Measurements from ENCODE around the gene UTS2B. TPM values are rescaled to one million over a fixed set of nuclear protein-coding genes. Genes with fewer than 3 reads are reported as not detected.

UTS2B gene
- total and polyA plus RNA-seq, 2 of the 4 experiments (the other 2 are of a cell fraction), result 0.72 to 0.79 TPM

GRCh38 chr3:191294291-191294690 is 36.0 kb downstream of the UTS2B start:
- no peak overlapping the region for H2AK5ac ChIP-seq (ENCODE audit: low read depth, low read length)
- H4K20me1 ChIP-seq (ENCODE audit: insufficient read depth, low read length), result no peaks in the 10 kb centered on the region
- no peak overlapping the region for H3K18ac ChIP-seq (ENCODE audit: low read depth, low read length)
- no peak overlapping the region for H3K14ac ChIP-seq (replicated peaks; ENCODE audit: low read depth, low read length)
- no peak overlapping the region for H2BK20ac ChIP-seq (ENCODE audit: low read depth, low read length)
- POLR2A ChIA-PET (ENCODE audit: unreplicated experiment), result interaction anchor here (0.7 kb wide), 1 partner anchor 35 kb away, joined by 4 read pairs; the partner anchor contains the start of gene CCDC50
- TF ChIP-seq USF2 (IDR thresholded peaks at IDR 0.05; ENCODE audit: low read depth, low read length) (no peak), NFE2L2 (IDR thresholded peaks at IDR 0.05; ENCODE audit: low read depth, low read length) (no peak), MXI1 (IDR thresholded peaks at IDR 0.05; ENCODE audit: borderline replicate concordance, low read depth, low read length) (no peak), FOS (IDR thresholded peaks at IDR 0.05; ENCODE audit: low read depth, low read length) (no peak)
- no peak overlapping the region for H2BK15ac ChIP-seq (ENCODE audit: low read depth, low read length)
- BruUV-seq (replicated peaks), result no TSS peak
- CTCF ChIA-PET, result interaction anchor here (0.7 kb wide), 1 partner anchor 74 kb away, joined by 3 read pairs; no protein-coding TSS in a partner anchor
- no peak overlapping the region for H3K4me3 ChIP-seq (ENCODE audit: insufficient read depth, low read depth, low read length)
- H3K4ac ChIP-seq (ENCODE audit: low read depth, low read length), result no peak overlapping the region
- in situ Hi-C loops (cut with MboI; ENCODE audit: low sequenced_read_pairs) (no loop called here), dilution Hi-C loops (cut with HindIII; ENCODE audit: low sequenced_read_pairs, unreplicated experiment) (no loop called here), intact Hi-C loops (cut with micrococcal nuclease) (no loop called here)
- H3K4me1 ChIP-seq (ENCODE audit: control insufficient read depth, insufficient read depth, low read length), result no peaks in the 10 kb centered on the region
- no peaks in the 10 kb centered on the region for H3K79me1 ChIP-seq (ENCODE audit: low read depth in 1 of 2, low read length in 2 of 2)
- H3K9ac ChIP-seq (ENCODE audit: low read depth, low read length), result no peak overlapping the region
- no peak overlapping the region for H3K23ac ChIP-seq (ENCODE audit: low read depth, low read length)
- DNase-seq, result no peak
- ATAC-seq (ENCODE audit: low read depth), result no peak
- no peak overlapping the region for H3K56ac ChIP-seq (ENCODE audit: extremely low read depth, insufficient read depth, low read length)
- no peak overlapping the region for H3K27ac ChIP-seq (ENCODE audit: insufficient read depth, low read length)
- no peaks in the 10 kb centered on the region for H3K9me3 ChIP-seq (ENCODE audit: control insufficient read depth, insufficient read depth, low read length)
- no peaks in the 10 kb centered on the region for H3K27me3 ChIP-seq (ENCODE audit: control insufficient read depth, insufficient read depth, low read length)
- no CpG with 5 or more reads among the region's 1 CpG for WGBS, 2 experiments (ENCODE audit: extremely low coverage in 2 of 2, insufficient read length in 1 of 2)
- no peaks in the 10 kb centered on the region for H3K9me1 ChIP-seq (ENCODE audit: insufficient read depth, low read length)
- no peak overlapping the region for H2BK120ac ChIP-seq (ENCODE audit: low read depth, low read length)
- H4K91ac ChIP-seq (ENCODE audit: insufficient read depth, low read depth, low read length), result no peak overlapping the region
- H3K4me2 ChIP-seq (ENCODE audit: low read depth, low read length), result no peak overlapping the region
- H2BK5ac ChIP-seq (ENCODE audit: low read depth, low read length, poor library complexity, severe bottlenecking), result no peak overlapping the region
- no peaks in the 10 kb centered on the region for H3K36me3 ChIP-seq (ENCODE audit: control insufficient read depth, insufficient read depth, low read length)
- no peak overlapping the region for H2AK9ac ChIP-seq (replicated peaks; ENCODE audit: low read depth, low read length, poor library complexity)
- H4K5ac ChIP-seq (ENCODE audit: low read depth, low read length), result no peak overlapping the region
- H2AFZ ChIP-seq (replicated peaks; ENCODE audit: low read length, poor library complexity), result no peak overlapping the region
- no peak overlapping the region for H4K8ac ChIP-seq (ENCODE audit: low read depth in 2 of 2, low read length in 2 of 2)

Measured in IMR-90 (cell line).